Stimulated activated CD8-positive, alpha-beta memory T cell treated with anti-CD3 and anti-CD28 coated beads, Interleukin-7, amount 100 ng/mL, for 48 hours (primary cell): Measurements from ENCODE around the gene OR4N2.
"Not testable (repeated sequence)": the region's sequence is repeated elsewhere in the genome, so short reads cannot be mapped to it uniquely, and the experiment has no call there.

Source experiments
- DNase-seq, 2 donors: peaks; one replicate each; pipeline ENCODE4 v3.0.0-alpha.2; 2020; ENCODE audit warnings: low read depth in 1 of 2; ENCODE audit errors: extremely low read depth in 1 of 2

Gene OR4N2

DNA sequence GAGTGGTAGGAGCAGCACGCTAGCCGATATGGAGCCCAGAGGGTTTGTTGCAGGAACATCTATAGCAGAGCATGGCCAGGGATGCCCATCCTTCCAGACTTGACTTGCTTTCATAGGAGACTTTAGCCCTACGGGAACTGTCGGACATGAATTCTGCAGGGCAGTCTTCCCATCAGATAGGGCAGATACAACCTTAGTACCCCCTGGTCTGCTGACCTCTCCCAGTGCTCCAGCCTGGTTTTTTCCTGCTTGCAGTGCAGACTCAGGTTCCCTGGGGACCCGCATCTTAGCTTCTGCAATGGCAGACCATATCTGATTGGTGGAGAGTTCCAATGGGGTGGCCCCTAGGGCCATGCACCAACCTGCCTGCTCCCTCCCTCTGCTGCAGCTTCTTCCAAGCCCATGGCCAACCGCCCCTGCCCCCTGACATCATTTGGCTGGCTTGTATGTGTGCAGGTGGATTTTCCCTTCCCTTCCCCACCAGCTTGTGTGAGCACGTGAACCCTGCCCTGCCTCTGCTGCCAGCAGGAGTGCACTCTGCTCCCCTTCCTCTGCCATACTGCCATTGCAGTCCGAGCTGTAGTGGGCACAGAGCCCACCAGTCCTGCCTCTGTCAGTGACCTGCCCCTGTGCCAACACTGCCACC lies 30.8 kb downstream of the OR4N2 start:
- not testable (repeated sequence) for DNase-seq

GRCh38 chr14:19838433-19838832 lies 34.9 kb downstream of the OR4N2 start:
- DNase-seq, result no peak

DNA sequence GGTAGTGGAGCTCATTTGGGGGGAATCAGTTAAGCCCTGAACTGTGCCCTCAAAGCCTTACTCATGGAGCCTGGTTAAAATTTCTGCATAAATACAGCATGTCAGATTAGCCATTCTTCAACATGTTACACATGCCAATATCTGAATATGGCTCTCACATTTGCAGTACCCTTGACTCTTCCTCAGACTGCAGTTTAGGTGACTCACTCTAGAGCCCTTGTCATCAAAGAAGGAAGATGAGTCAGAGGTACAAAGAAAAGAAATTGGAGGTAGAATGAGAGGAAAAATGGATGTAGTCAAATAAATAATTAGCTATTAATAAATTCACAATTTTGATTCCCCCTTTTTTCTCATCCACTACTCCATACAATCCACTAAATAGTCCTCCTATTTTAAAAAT lies 47.8 kb downstream of the OR4N2 start:
- no peak for DNase-seq

DNA sequence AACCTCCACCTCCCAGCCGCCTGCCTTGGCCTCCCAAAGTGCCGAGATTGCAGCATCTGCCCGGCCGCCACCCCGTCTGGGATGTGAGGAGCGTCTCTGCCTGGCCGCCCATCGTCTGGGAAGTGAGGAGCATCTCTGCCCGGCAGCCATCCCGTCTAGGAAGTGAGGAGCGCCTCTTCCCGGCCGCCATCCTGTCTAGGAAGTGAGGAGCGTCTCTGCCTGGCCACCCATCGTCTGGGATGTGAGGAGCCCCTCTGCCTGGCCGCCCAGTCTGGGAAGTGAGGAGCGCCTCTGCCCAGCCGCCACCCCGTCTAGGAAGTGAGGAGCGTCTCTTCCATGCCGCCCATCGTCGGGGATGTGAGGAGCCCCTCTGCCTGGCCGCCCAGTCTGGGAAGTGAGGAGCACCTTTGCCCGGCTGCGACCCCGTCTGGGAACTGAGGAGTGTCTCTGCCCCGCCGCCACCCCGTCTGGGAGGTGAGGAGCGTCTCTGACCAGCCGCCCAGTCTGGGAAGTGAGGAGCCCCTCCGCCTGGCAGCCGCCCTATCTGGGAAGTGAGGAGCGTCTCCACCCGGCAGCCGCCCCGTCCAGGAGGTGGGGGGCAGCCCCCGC lies 62.6 kb downstream of the OR4N2 start:
- not testable (repeated sequence) for DNase-seq

GRCh38 chr14:19873178-19873577 lies 69.6 kb downstream of the OR4N2 start:
- no peak for DNase-seq

DNA sequence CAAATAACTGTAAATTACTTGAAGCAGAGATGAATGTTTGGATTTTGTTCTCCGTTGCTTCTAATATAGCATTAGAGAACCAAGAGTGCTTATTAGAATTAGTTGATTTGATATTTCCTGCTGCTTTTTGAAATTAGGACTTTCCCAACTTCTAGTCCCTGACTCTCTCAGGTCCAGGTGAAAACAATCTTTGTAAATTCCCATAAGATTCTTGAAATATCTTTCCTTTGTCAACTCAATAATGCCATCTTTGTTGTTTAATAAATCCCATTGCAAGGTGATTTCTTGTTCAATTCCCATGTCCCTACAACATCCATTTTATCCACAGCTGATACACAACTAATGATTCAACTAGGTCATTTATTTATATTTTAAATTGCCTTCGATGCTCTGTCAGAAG lies 71.3 kb downstream of the OR4N2 start, which contains the start of gene OR4K2:
TSS of gene OR4K2 (plus strand) at position 301 of the 400 bp plus-strand sequence. CDS start 1,126 bp downstream, outside the sequence.
- no peak for DNase-seq

- no peak for DNase-seq
These were observed 74.6 kb downstream of the OR4N2 start for GRCh38 chr14:19878029-19878642.
